Frontal cortex (tissue), 4 donors: ENCODE data around the gene CEACAM3. TPM values are rescaled to one million over a fixed set of nuclear protein-coding genes. Genes with fewer than 3 reads are reported as not detected.
A peak's percentile ranks its signal among the peaks of the same experiment; 100 is the strongest.

Experiments
- DNase-seq, 2 donors: peaks; one replicate each; pipeline ENCODE4 v3.0.0; 2012; ENCODE audit warnings: low spot score in 2 of 2
- FAIRE-seq: peaks from 2 replicates; lab custom pipeline; 2012; peaks lifted over from hg19 to GRCh38; lab: Jason Lieb, UNC
- total RNA-seq: library from RNA; depleted of rRNA; stranded (reverse); fragments of >200 nt; gene quantifications from one replicate; pipeline ENCODE4 v1.2.3, GENCODE V29; 2014
- donor health status: control.
- donor health status: control.
- donor health status: control.

CEACAM3 gene
- total RNA-seq, 1 donor from 2014 or later = not detected

DNA sequence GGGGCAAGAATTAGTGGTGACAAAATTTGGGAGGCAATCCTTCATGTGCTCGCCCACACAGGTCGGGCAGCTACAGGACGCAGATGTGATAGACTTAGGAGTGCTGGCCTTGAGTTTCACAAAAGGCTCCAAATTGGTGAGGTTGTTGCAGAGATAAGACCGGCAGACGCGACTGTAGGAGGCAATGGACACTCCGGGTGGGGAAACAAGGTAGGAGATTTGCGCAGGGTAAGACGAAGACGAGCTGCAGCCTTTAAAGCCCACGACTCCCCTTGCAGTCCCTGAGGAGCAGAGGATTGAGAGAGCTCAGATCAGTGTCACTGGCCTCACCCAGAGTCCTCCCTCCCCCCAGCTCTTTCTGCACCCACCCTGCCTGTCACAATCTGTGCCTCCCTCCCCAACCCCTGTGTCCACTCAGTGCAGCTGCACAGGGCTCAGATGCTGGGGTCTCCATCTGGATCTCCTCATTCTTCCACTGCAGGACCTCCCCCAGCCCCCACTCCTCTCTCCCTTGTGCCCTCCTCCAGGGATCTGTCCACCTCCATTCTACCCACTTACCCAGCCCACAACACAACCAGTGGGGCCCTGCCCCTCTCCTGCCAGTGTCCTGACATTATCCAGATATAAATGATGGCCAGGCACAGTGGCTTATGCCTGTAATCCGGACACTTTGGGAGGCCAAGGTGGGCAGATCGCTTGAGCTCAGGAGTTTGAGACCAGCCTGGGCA, 41.8 kb downstream of the CEACAM3 start:
- DNase-seq = no peak
- no peak for FAIRE-seq

DNA sequence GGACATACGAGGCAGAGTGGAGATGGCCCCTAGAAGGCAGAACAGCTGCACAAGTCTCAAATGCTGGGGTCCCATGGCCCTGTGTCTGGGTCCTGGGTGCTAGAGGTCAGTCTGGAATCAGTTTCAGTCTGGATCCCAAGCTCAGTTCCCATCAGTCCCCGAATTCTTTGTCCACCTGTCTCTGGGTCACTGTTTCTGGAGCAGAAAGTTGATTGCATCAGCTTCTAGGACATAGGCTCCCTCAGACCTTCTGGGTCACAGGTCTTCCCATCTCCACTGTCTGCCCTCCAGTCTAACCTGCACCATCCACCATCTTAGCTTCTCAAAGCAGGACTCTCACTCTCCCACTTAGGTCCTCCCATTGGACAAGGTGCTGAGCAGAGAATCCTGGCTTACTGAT, 42.8 kb downstream of the CEACAM3 start:
- FAIRE-seq (no peak), DNase-seq (no peak)

DNA sequence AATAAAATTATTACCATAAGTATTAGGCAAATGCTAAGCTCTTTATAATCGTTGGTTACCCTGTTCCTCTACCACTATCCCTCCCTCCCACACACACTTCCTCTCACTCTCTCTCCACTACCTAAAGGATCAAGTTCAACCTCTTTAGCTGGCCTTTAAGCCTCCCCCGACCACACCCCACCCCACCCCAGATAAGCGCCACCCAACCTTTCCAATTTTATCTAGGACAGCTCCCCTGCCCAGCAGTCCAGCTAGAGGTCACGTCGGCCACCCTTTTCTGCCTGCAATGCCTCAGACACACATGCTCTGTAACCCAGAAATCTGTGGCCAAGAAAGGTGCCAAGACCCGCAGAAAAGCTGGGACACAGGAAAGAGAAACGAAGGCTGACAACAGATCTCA, 47.0 kb downstream of the CEACAM3 start:
- DNase-seq (no peak), FAIRE-seq (no peak)

DNA sequence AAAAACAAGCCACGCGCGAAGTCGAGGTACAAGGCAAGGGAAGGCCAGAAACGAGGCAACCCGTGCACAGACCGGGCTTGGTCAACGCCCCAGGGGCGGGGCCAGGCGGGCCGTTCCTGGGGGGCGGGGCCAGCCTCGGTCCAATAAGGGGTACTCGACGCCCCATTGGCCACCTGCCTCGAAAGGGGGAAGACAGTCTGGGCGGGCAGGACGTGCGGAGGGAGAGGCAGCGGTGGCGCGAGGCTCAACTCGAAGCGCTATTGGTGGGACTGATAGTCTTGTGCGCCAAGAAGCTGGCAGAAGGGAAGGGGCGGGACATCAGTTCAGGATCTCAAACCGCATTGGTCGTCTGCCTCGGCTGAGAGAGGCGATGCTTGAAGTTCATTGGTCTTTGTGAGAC, 48.2 kb downstream of the CEACAM3 start, which contains the start of gene LYPD4:
TSS of gene LYPD4 (minus strand) at position 83 of the 400 bp plus-strand sequence. CDS start 5,398 bp downstream, outside the sequence.
- DNase-seq = no peak
- no peak for FAIRE-seq

DNA sequence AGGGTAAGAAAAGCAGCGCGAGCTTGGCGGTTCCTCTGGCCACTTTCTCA, 48.4 kb downstream of the CEACAM3 start, which contains the start of gene DMRTC2:
TSS of gene DMRTC2 (plus strand) at position 42 of the 50 bp plus-strand sequence. CDS start 2,387 bp downstream, outside the sequence.
- FAIRE-seq (no peak), DNase-seq (no peak)

DNA sequence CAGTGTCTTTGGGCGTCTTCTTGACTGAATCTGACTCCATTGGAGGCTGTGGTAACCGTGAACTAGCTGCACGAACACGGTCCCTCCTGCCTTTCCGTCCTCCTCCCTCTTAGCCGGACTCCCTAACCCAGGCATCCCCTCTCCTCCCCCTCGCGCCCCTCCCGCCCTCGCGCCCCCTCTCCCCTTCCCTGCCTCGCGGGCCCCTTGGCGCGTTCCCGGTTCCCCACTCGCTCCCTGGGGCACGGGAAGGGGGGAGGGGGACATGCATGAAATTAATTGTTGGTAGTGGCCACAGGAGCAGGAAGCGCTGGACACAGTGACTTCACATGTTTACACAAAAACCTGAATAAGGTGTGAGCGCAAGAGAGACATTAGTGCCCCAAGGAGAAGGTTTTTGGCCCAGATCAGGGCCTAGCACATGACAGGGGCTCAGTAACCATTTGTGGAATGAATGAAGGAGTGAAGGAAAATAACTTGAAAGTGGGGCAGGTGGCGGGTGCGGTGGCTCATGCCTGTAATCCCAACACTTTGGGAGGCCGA, 48.7 kb downstream of the CEACAM3 start:
- DNase-seq = no peak
- no peak for FAIRE-seq

DNA sequence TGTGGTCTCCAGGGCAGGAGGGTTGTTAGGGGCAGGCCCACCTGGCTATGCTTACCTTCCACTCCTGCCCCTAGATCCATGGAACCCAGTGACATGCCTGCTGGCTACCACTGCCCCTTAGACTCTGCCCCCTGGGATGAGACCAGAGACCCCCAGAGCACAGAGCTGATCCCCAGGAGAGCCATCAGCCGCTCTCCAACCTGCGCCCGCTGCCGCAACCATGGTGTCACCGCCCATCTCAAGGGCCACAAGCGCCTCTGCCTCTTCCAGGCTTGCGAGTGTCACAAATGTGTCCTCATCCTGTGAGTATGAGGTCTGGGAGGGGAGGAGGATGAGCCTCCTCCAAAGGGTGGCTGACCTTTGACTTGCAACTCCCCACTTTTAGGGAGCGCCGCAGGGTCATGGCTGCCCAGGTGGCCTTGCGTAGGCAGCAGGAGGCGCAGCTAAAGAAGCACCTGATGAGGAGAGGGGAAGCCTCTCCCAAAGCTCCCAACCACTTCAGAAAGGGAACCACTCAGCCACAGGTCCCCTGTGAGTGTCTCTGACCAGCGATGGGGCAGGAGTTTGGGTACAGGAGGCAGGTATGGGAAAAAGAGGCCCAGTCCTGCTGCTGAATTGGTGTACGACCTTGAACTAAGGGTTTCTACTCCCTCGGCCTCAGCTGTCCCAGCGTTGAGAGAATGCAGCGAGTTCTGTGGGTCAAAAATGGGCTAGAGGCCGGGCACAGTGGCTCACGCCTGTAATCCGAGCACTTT, 51.1 kb downstream of the CEACAM3 start:
- FAIRE-seq = no peak
- DNase-seq = no peak

DNA sequence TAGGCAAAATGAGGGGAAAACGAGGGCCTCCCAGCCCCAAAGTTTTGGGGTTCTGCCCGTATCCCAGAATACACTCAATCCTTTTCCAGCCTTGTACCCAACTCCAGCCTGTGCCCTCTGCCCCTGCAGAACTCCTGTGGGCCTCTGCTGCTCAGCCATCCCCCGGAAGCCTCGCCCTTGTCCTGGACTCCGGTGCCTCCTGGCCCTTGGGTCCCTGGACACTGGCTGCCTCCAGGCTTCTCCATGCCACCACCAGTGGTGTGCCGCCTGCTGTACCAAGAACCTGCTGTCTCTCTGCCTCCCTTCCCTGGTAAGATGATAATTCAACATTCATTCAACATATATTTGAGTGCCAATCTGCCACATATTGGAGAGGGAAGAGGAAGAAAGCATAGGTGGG, 52.3 kb downstream of the CEACAM3 start:
- FAIRE-seq (no peak), DNase-seq (no peak)

DNA sequence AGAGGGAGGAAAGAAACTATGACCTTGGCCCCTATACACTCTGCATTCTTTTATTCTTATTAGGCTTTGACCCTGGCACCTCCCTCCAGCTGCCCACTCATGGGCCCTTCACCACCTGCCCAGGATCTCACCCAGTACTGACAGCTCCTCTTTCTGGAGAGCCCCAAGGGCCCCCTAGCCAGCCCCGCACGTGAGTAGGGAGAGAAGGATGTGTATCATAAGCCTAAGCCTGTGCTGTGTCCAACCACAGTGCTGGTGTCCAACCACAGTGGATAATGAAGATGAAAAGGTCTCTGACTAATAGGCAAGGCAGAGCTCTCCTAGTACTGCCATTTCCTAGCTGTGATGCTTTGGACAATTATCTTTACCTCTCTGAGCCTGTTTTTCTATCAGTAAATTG, 52.7 kb downstream of the CEACAM3 start:
- FAIRE-seq (no peak), DNase-seq (no peak)

DNA sequence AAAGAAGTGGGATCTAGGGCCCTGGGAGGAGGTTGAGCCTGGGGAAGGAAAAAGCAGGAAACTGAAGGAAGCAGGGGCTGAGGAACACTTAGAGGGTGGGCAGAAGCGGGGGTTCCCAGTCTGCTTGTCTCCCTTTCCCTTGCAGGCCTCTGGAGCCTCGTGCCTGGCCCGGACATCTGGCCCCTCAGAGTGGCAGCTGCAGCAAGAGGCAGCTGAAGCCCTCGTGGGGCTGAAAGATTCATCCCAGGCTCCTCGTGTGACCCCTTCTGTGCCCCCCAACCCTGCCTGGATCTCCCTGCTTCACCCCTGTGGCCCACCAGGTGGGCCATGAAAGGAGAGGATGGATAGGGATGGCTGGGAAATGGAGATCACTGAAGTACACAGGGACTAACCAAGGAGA, 54.0 kb downstream of the CEACAM3 start:
- no peak for FAIRE-seq

DNA sequence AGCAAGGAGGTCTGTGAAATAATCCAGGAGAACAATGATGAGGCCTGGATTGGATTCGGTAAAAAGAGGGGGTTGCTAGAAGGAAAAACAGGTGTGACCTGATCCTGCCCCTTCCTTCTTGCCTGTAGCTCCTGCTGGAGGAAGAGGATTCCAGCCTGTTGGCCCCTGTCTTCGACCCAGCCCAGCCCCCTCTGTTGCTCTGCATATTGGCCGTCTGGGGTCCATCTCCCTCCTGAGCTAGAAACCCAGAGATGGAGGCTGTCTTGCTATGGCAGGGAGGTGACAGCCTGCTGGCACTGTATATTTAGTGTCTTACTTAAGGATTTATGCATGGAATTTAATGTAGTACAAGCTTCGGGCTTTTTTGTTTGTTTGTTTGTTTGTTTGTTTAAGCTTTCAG, 55.1 kb downstream of the CEACAM3 start:
- FAIRE-seq = no peak
- DNase-seq = no peak

More for the DNA sequence above, 54.0 kb downstream of the CEACAM3 start:
- no peak for DNase-seq

DNA sequence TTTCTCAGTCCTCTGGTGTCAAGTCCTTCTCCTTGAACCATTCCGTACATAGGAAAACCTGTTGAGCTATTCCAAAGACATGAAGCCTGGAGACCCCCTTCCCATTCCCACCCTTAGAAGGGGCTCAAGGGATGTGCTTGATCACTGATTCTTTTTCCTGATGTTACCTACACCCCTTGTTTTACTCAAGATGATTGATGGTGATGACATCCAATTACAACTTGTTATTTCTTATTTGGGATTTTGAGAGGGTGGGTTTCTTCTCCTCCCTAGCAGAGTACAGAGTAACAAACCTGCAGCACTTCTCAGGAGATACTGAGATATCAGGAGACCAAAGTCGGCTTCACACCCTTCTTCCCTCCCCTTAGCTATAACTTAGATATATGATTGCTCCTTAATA, 57.0 kb downstream of the CEACAM3 start:
- no peak for FAIRE-seq
- DNase-seq = no peak

DNA sequence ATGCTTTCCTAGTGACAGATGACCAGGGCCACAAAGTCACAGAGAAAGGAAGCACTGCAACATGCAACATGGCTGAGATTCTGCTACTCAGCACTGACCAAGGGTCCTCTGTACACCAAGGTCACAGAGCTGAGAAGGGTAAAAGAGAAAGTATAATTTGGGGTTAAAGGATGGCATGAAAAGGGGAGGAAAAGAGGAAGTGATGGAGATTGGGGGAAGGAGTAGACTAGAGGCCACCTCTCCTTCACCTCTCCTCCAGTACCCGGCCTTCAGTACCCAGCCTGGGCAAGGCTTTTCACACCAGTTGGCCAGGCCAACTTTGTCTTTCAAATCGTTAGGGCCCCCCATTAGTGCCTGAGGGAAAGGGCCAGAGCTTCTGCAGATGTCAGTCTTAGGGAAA, 57.4 kb downstream of the CEACAM3 start:
- no peak for DNase-seq
- FAIRE-seq = no peak

DNA sequence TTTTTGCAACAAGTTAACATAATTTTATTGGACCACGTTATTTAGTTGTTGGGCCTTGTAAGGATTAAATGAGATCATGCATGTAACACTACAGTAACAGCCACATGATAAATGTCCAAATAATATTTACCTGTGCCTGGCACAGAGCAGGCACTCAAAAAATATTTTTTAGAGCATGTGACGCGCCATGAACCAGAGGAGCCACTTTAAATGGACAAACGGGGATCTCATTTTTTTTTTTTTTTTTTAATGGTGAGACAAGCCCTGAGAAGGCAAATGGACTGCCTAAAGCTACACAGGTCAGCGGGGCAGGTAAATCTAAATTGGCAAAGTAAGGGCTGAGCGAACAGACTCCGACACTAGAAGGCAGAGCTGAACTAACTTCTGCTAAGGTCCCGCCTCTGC, 62.8 kb downstream of the CEACAM3 start:
- DNase-seq = no peak
- no peak for FAIRE-seq

DNA sequence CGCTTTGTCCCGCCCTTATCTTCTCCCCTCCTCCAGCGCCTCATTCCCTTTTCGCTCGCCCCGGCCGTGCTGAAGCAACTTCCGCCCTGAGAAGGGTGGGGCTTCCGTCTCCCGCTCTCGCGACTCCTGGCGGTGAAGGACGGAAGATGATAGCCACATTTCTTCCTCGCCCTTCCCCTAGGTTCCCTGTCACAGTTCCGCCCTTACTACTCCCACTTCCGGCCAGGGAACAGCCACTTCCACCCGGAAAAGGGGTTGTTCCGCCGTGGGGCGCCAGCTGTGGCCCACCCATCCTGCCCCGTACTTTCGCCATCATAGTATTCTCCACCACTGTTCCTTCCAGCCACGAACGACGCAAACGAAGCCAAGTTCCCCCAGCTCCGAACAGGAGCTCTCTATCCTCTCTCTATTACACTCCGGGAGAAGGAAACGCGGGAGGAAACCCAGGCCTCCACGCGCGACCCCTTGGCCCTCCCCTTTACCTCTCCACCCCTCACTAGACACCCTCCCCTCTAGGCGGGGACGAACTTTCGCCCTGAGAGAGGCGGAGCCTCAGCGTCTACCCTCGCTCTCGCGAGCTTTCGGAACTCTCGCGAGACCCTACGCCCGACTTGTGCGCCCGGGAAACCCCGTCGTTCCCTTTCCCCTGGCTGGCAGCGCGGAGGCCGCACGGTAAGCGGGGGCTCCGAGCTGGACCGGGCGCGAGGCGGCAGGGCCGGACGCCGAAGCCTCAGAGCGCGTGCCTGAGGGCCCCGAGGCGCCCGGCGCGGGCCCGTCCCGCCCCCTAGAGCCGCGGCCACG, 63.4 kb downstream of the CEACAM3 start, which contains the start of gene RPS19:
TSS of gene RPS19 (plus strand) at position 638 of the 801 bp plus-strand sequence. CDS start 520 bp downstream, outside the sequence.
- FAIRE-seq (peak; percentile 84), DNase-seq (peak; percentile 99)

DNA sequence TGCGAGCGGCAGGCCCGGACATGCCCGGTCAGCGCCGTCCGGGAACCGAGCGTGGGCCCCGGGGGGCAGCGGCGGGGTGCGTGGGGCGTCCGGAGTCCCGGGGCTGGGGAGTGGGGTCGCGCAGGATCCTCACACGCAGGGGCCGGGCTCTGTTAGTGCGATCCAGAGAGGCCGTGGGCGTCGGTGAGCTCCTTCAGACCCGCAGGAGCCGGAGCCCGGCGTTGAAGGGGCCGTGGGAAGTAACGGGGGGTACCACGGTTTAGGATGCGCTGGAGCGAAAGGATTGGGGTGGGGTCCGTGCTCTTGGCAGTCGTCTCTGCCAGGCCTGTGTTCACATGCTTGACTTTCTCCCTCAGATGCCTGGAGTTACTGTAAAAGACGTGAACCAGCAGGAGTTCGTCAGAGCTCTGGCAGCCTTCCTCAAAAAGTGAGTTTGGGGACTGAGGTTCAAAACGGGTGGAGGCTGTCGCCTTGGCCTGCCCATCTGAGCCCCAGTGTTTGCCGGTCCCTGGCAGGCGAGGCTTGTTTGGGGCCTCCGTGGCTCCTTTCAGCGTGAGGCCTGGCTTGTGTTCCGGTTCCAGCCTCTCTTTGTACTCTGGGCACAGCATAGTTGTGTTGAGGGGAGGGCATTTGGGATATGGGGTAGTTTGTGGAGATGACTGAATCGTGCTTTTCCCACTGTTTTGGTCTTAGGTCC, 64.2 kb downstream of the CEACAM3 start:
- FAIRE-seq (no peak), DNase-seq (no peak)
